ENCODE data around the gene DFFB. TPM values are rescaled to one million over a fixed set of nuclear protein-coding genes. Genes with fewer than 3 reads are reported as not detected.

DFFB gene
- total and polyA plus RNA-seq, 8 donors: 5.4 to 14.7 (median 11.2) TPM

GRCh38 chr1:3828391-3828790 lies 28.9 kb upstream of the DFFB start:
- DNase-seq: no peak
- no peak for TF ChIP-seq CTCF (IDR thresholded peaks at IDR 0.05)
- Histone ChIP-seq H3K27ac (no peak overlapping the region), H3K4me1 (no peaks in the 10 kb centered on the region), H3K9me3 (no peaks in the 10 kb centered on the region), H3K36me3 (peaks cover 0 to 100% of the 10 kb centered on the region in 2 donors), H3K4me3 (no peak overlapping the region), H3K27me3 (no peaks in the 10 kb centered on the region)
- intact Hi-C loops (cut with DNase I): no loop called here
- ATAC-seq: no peak

- no peak overlapping the region for H3K4me3 ChIP-seq
- intact Hi-C loops (cut with DNase I): no loop called here
- H3K4me1 ChIP-seq: no peaks in the 10 kb centered on the region
- no peak for DNase-seq
- no peak for TF ChIP-seq CTCF (IDR thresholded peaks at IDR 0.05)
- peaks cover 0 to 89% of the 10 kb centered on the region in 2 donors for H3K36me3 ChIP-seq
- peaks cover 0 to 1% of the 10 kb centered on the region in 2 donors for H3K9me3 ChIP-seq
- H3K27me3 ChIP-seq: no peaks in the 10 kb centered on the region
- no peak overlapping the region for H3K27ac ChIP-seq
- no peak for ATAC-seq
Observed at GRCh38 chr1:3831689-3832088, 25.6 kb upstream of the DFFB start.

GRCh38 chr1:3834701-3835100 lies 22.6 kb upstream of the DFFB start:
- H3K4me1 ChIP-seq: no peaks in the 10 kb centered on the region
- ATAC-seq: no peak
- intact Hi-C loops (cut with DNase I): no loop called here
- H3K27ac ChIP-seq: no peak overlapping the region
- no peak for DNase-seq
- H3K4me3 ChIP-seq: no peak overlapping the region
- TF ChIP-seq CTCF (IDR thresholded peaks at IDR 0.05): no peak
- peaks cover 0 to 17% of the 10 kb centered on the region in 2 donors for H3K9me3 ChIP-seq
- H3K27me3 ChIP-seq: no peaks in the 10 kb centered on the region
- H3K36me3 ChIP-seq: peaks cover 0 to 89% of the 10 kb centered on the region in 2 donors

DNA sequence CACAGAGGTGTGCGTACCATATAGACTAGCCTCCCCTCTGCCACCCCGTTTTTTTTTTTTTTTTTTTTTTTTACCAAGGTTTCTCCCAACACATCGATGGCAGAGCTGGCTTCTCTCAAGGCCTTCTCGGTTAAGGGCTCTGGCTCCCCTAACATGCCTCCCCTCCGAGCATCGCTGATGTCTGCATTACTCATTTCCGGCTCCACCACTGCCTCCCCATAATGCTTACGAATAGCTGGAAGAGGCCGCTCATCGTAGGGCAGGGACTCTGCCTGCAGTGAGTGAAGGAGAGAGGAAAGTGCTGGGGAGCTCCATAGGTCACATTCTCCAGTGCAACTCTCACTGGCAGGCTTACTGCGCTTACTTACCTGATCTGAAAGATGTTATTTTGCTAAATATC lies 20.9 kb upstream of the DFFB start:
- Histone ChIP-seq H3K27me3 (no peaks in the 10 kb centered on the region), H3K9me3 (peaks cover 0 to 17% of the 10 kb centered on the region in 2 donors), H3K4me3 (no peak overlapping the region), H3K27ac (no peak overlapping the region), H3K4me1 (no peaks in the 10 kb centered on the region), H3K36me3 (peaks cover 0 to 89% of the 10 kb centered on the region in 2 donors)
- TF ChIP-seq CTCF (IDR thresholded peaks at IDR 0.05): no peak
- intact Hi-C loops (cut with DNase I): no loop called here
- DNase-seq (no peak), ATAC-seq (no peak)

DNA sequence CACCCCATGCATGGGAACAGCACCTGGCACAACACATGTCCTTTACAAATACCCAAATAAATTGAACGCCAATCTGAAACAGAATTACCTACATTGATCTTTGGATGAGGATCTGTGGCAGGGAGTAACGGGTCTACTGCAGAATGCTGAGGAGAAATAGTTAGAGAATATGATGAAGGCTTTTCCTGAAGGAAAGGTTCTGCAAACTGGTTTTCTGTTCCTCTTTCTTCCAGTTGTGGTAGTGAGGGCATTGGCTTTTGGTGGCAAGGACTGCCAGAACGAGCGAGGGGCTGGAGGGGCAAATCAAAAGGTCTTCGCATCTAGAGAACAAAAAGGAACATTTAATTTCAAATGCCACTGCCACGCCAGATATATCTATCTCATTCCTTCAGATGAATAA lies 20.1 kb upstream of the DFFB start:
- H3K36me3 ChIP-seq: peaks cover 0 to 89% of the 10 kb centered on the region in 2 donors
- no peaks in the 10 kb centered on the region for H3K27me3 ChIP-seq
- H3K4me3 ChIP-seq: no peak overlapping the region
- H3K4me1 ChIP-seq: no peaks in the 10 kb centered on the region
- ATAC-seq (no peak), DNase-seq (no peak)
- peaks cover 0 to 17% of the 10 kb centered on the region in 2 donors for H3K9me3 ChIP-seq
- TF ChIP-seq CTCF (IDR thresholded peaks at IDR 0.05): no peak
- H3K27ac ChIP-seq: no peak overlapping the region
- intact Hi-C loops (cut with DNase I): no loop called here

Measured in left lung (tissue), 10 donors.